PC-3 (cell line): ENCODE measurements around the gene PTPRR. TPM values are rescaled to one million over a fixed set of nuclear protein-coding genes. Genes with fewer than 3 reads are reported as not detected.

Experiments
- ATAC-seq: fragments of 200-7000 bp; cut with Tn5 transposase; 2 replicates; pipeline ENCODE4 v1.9.1; 2020; ENCODE audit warnings: mild to moderate bottlenecking, moderate library complexity
- BruUV-seq: library from RNA; stranded (reverse); fragments of 400-500 nt; replicated peaks from 2 replicates; lab custom pipeline; 2021; lab: Mats Ljungman, UMichigan
- CTCF ChIA-PET: fragments of 300-600 bp; sonication (Branson Sonifier 250); formaldehyde crosslinking; loops from one replicate; lab custom pipeline; 2022; ENCODE audit warnings: antibody characterized with exemption; lab: Charles Lee
- POLR2A ChIA-PET: fragments of 300-600 bp; sonication (Branson Sonifier 250); formaldehyde crosslinking; loops from one replicate; lab custom pipeline; 2022; ENCODE audit warnings: antibody characterized with exemption; ENCODE audit not compliant: unreplicated experiment; lab: Charles Lee
- DNase-seq: peaks from one replicate; pipeline ENCODE4 v3.0.0-alpha.2; 2015
- H2AFZ ChIP-seq: fragments of 300-600 bp; sonication (generic); 2 replicates; pipeline ENCODE4 v1.6.0; 2016; ENCODE audit warnings: antibody characterized with exemption, low read length
- H3F3A ChIP-seq: fragments of 300-600 bp; sonication (generic); one replicate; pipeline ENCODE4 v1.6.0; 2017; ENCODE audit warnings: antibody characterized with exemption, low read length, control low read depth, mild to moderate bottlenecking; ENCODE audit not compliant: unreplicated experiment
- H3K27ac ChIP-seq: fragments of 300-600 bp; sonication (generic); 2 replicates; pipeline ENCODE4 v1.5.1; 2016; ENCODE audit warnings: mild to moderate bottlenecking, low read length
- H3K27me3 ChIP-seq: fragments of 300-600 bp; sonication (generic); 2 replicates; pipeline ENCODE4 v1.6.1; 2016; ENCODE audit warnings: low read length, mixed read lengths
- H3K36me3 ChIP-seq: fragments of 300-600 bp; sonication (generic); 2 replicates; pipeline ENCODE4 v1.6.1; 2016; ENCODE audit warnings: low read depth, mixed run types, low read length, mixed read lengths
- H3K4me1 ChIP-seq: fragments of 300-600 bp; sonication (generic); 2 replicates; pipeline ENCODE4 v1.5.1; 2016; ENCODE audit warnings: low read length; ENCODE audit not compliant: insufficient read depth
- H3K4me2 ChIP-seq: fragments of 300-600 bp; sonication (generic); 2 replicates; pipeline ENCODE4 v1.6.0; 2016; ENCODE audit warnings: low read length
- H3K4me3 ChIP-seq: fragments of 300-600 bp; sonication (generic); 2 replicates; pipeline ENCODE4 v1.5.1; 2016; ENCODE audit warnings: mild to moderate bottlenecking, low read length, mixed read lengths
- H3K79me2 ChIP-seq: fragments of 300-600 bp; sonication (generic); 2 replicates; pipeline ENCODE4 v1.6.1; 2017; ENCODE audit warnings: low read length, mixed read lengths
- H3K9ac ChIP-seq: fragments of 300-600 bp; sonication (generic); 2 replicates; pipeline ENCODE4 v1.6.0; 2016; ENCODE audit warnings: mild to moderate bottlenecking, low read length
- H3K9me2 ChIP-seq: fragments of 300-600 bp; sonication (generic); replicated peaks from 2 replicates; pipeline ENCODE4 v1.6.1; 2016; ENCODE audit warnings: mixed run types, low read length, mixed read lengths
- H3K9me3 ChIP-seq: fragments of 300-600 bp; sonication (generic); 2 replicates; pipeline ENCODE4 v1.6.1; 2016; ENCODE audit warnings: low read length, mixed read lengths
- H4K20me1 ChIP-seq: fragments of 300-600 bp; sonication (generic); 2 replicates; pipeline ENCODE4 v1.6.1; 2016; ENCODE audit warnings: low read length, mixed read lengths
- EZH2 ChIP-seq: fragments of 300-600 bp; sonication (generic); IDR thresholded peaks from one replicate; pipeline ENCODE4 v1.6.1; 2017; ENCODE audit warnings: antibody characterized with exemption, mild to moderate bottlenecking, low read length; ENCODE audit not compliant: unreplicated experiment
- EZH2phosphoT487 ChIP-seq: fragments of 300-600 bp; sonication (generic); IDR thresholded peaks from 2 replicates; pipeline ENCODE4 v1.6.1; 2018; ENCODE audit warnings: mild to moderate bottlenecking, antibody characterized with exemption, low read length, borderline replicate concordance
- intact Hi-C: fragments of 100-400 bp; cut with micrococcal nuclease; formaldehyde crosslinking; loops from 2 replicates; pipeline ENCODE4 v1.9.0; 2023
- total RNA-seq: library from RNA; depleted of rRNA; stranded (reverse); fragments of >200 nt; gene quantifications from 2 replicates; pipeline ENCODE4 v1.2.3, GENCODE V29; 2014
- TF ChIP-seq, protein P1 (sequence below): fragments of 300-600 bp; sonication (generic); conservative IDR thresholded peaks from 2 replicates; pipeline ENCODE4 v1.5.1; 2017; ENCODE audit warnings: antibody characterized with exemption, low read depth, mild to moderate bottlenecking, low read length

The PTPRR gene
- total RNA-seq, 1 experiment from 2014 or later: 3.1 TPM

GRCh38 chr12:70826156-70826555 lies 94.4 kb downstream of the PTPRR start:
- Histone ChIP-seq H2AFZ (no peak overlapping the region), H3K36me3 (no peaks in the 10 kb centered on the region), H3K27me3 (no peaks in the 10 kb centered on the region), H3K9ac (no peak overlapping the region), H3K4me1 (peaks cover 7% of the 10 kb centered on the region), H3K9me2 (no peaks in the 10 kb centered on the region), H3K9me3 (no peaks in the 10 kb centered on the region), H3F3A (no peaks in the 10 kb centered on the region), H3K4me2 (no peak overlapping the region), H3K79me2 (no peaks in the 10 kb centered on the region), H4K20me1 (no peaks in the 10 kb centered on the region), H3K27ac (no peak overlapping the region), H3K4me3 (no peak overlapping the region)
- ChIA-PET POLR2A (no interaction called here), CTCF (no interaction called here)
- ATAC-seq (no peak), DNase-seq (no peak)
- no peak for TF ChIP-seq EZH2phosphoT487
- TF ChIP-seq, protein P1, sequence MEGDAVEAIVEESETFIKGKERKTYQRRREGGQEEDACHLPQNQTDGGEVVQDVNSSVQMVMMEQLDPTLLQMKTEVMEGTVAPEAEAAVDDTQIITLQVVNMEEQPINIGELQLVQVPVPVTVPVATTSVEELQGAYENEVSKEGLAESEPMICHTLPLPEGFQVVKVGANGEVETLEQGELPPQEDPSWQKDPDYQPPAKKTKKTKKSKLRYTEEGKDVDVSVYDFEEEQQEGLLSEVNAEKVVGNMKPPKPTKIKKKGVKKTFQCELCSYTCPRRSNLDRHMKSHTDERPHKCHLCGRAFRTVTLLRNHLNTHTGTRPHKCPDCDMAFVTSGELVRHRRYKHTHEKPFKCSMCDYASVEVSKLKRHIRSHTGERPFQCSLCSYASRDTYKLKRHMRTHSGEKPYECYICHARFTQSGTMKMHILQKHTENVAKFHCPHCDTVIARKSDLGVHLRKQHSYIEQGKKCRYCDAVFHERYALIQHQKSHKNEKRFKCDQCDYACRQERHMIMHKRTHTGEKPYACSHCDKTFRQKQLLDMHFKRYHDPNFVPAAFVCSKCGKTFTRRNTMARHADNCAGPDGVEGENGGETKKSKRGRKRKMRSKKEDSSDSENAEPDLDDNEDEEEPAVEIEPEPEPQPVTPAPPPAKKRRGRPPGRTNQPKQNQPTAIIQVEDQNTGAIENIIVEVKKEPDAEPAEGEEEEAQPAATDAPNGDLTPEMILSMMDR: no peak
- no peak for TF ChIP-seq EZH2
- BruUV-seq: no TSS peak
- intact Hi-C loops: no loop called here

DNA sequence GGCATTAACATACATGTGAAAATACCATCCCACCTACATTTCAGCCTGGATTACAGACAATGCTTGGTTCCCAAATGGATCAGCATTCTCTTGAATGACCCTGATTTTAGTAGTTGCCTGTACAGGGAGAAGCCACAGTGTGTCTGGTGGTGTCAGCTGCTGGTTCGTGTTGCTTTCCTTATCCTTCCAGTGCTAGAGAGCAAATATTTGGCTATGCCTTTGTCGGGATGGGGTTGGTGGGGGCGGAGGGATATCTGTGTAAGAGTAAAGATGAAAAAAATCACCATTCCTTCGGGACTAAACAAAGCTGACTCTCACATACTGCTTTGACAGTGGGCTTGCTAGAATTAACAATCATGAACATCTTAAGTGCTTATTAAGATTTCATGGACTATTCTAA lies 96.0 kb downstream of the PTPRR start:
- POLR2A ChIA-PET: no interaction called here

DNA sequence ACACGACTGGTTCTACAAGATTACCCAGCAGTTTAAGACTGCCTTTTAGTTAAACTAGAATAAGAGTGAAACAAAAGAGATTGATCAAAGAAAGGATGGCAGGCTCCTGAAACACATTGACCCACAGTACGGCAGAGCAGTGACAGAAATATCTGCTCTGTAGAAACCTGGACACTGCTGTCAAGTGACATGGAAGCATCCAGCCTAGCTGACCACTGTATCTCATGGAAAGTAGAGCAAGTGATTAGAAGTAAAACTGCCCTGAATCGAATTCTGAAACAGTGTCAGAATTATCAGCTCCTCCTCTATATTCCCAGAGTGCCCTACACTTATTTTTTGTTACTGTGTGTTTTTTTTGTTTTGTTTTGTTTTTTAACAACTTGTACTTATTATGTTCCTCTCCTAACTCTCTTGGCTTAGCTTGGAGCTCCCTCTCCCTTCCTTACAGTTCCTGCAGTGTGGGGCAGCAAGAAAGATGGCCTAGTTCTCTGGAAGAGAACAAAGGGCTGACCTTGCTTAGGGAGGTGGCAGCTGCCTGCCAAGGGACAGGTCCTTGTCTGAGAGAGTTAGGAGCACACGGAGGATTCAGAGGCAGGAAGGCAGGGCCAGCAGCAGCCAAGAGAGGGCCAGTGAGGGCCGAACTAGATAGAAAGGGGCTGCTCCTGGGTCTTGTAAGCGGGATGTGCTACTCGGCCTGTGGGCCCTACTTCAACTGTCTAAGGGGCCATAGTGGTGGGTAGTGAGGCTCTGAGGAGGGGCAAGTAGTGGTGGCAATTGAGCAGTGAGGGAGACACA lies 97.2 kb downstream of the PTPRR start:
- H3K4me1 ChIP-seq: no peaks in the 10 kb centered on the region
- H3K9me3 ChIP-seq: no peaks in the 10 kb centered on the region
- POLR2A ChIA-PET: no interaction called here
- H3K36me3 ChIP-seq: no peaks in the 10 kb centered on the region
- TF ChIP-seq EZH2 (no peak), EZH2phosphoT487 (no peak)
- TF ChIP-seq, protein P1: peak; percentile 47
- BruUV-seq: no TSS peak
- H3K9me2 ChIP-seq: no peaks in the 10 kb centered on the region
- intact Hi-C loops: loop anchor here (1.0 kb wide), 1 partner anchor 90 kb away; no protein-coding TSS in a partner anchor
- H3K79me2 ChIP-seq: no peaks in the 10 kb centered on the region
- no peak overlapping the region for H3K9ac ChIP-seq
- ATAC-seq (peak; percentile 75), DNase-seq (peak; percentile 34)
- H4K20me1 ChIP-seq: no peaks in the 10 kb centered on the region
- peak overlapping the region; percentile 61 for H2AFZ ChIP-seq
- H3K27ac ChIP-seq: no peak overlapping the region
- CTCF ChIA-PET: interaction anchor here (1.1 kb wide), 1 partner anchor 90 kb away, joined by 4 read pairs; no protein-coding TSS in a partner anchor
- no peak overlapping the region for H3K4me2 ChIP-seq
- H3K27me3 ChIP-seq: no peaks in the 10 kb centered on the region
- no peaks in the 10 kb centered on the region for H3F3A ChIP-seq
- H3K4me3 ChIP-seq: no peak overlapping the region

More for the DNA sequence above, 96.0 kb downstream of the PTPRR start:
- Histone ChIP-seq H3F3A (no peaks in the 10 kb centered on the region), H3K9me2 (no peaks in the 10 kb centered on the region), H3K27ac (no peak overlapping the region), H3K4me2 (no peak overlapping the region), H3K79me2 (no peaks in the 10 kb centered on the region), H3K4me3 (no peak overlapping the region), H3K9me3 (no peaks in the 10 kb centered on the region), H4K20me1 (no peaks in the 10 kb centered on the region), H3K9ac (no peak overlapping the region), H3K27me3 (no peaks in the 10 kb centered on the region), H3K4me1 (no peaks in the 10 kb centered on the region), H2AFZ (no peak overlapping the region), H3K36me3 (no peaks in the 10 kb centered on the region)
- DNase-seq (no peak), ATAC-seq (no peak)
- CTCF ChIA-PET: no interaction called here
- BruUV-seq: no TSS peak
- intact Hi-C loops: no loop called here
- TF ChIP-seq, protein P1: no peak
- no peak for TF ChIP-seq EZH2phosphoT487
